K562 (cell line): ENCODE measurements around the gene RBM17. TPM values are rescaled to one million over a fixed set of nuclear protein-coding genes. Genes with fewer than 3 reads are reported as not detected.

ENCODE experiments used
- ATAC-seq: fragments of 200-7000 bp; cut with Tn5 transposase; 3 replicates; pipeline ENCODE4 v1.9.1; 2020; ENCODE audit warnings: moderate library complexity
- BruUV-seq: library from RNA; stranded (reverse); fragments of 400-500 nt; replicated peaks from 2 replicates; lab custom pipeline; 2021; lab: Mats Ljungman, UMichigan
- CTCF ChIA-PET: fragments of 300-600 bp; formaldehyde crosslinking; extraction: SDS; loops from one replicate; lab custom pipeline; 2021; ENCODE audit warnings: low intra/inter-chr PET ratio; lab: Yijun Ruan, JAX
- POLR2A ChIA-PET: fragments of 300-600, 350-650 bp; sonication (Branson Sonifier 250); formaldehyde crosslinking; extraction: SDS; loops from one replicate; lab custom pipeline; 2021; ENCODE audit warnings: antibody characterized with exemption, inconsistent platforms; lab: Yijun Ruan, JAX
- DNase-seq, 4 experiments: peaks; one replicate each; pipeline versions ENCODE4 v3.0.0 to v3.0.0-alpha.2; 2011 to 2018; ENCODE audit warnings: low spot score in 3 of 4, mixed read lengths in 3 of 4; ENCODE audit errors: extremely low read depth in 1 of 4
- FAIRE-seq: peaks from 2 replicates; lab custom pipeline; 2011; peaks lifted over from hg19 to GRCh38; lab: Jason Lieb, UNC
- H2AFZ ChIP-seq: 2 replicates; pipeline ENCODE4 v1.6.0; 2011; ENCODE audit warnings: low read depth, low read length, control low read depth, inconsistent platforms
- H3K27ac ChIP-seq: fragments of 200-600 bp; 3 replicates; pipeline ENCODE4 v1.8.0; 2011; ENCODE audit warnings: low read depth, mild to moderate bottlenecking, control low read depth, inconsistent platforms, low read length, moderate library complexity, mixed read lengths; ENCODE audit errors: extremely low read depth
- H3K27me3 ChIP-seq, 2 experiments: fragments of 300-600 bp in 1 of 2; 2 replicates in 1 of 2; 3 replicates in 1 of 2; pipeline versions ENCODE4 v1.6.0 to v1.8.0; 2011; ENCODE audit warnings: inconsistent platforms in 2 of 2, low read length in 2 of 2, mild to moderate bottlenecking in 1 of 2, mixed read lengths in 1 of 2, moderate library complexity in 1 of 2; ENCODE audit not compliant: control insufficient read depth in 2 of 2, insufficient read depth in 2 of 2
- H3K36me3 ChIP-seq: fragments of 300-600 bp; 3 replicates; pipeline ENCODE4 v1.8.0; 2011; ENCODE audit warnings: mild to moderate bottlenecking, low read length, inconsistent platforms; ENCODE audit not compliant: control insufficient read depth, insufficient read depth
- H3K4me1 ChIP-seq, 2 experiments: fragments of 200-600 bp in 1 of 2; replicated peaks in 1 of 2; 2 replicates in 1 of 2; 3 replicates in 1 of 2; pipeline versions ENCODE4 v1.5.1 to v1.8.0; 2011; ENCODE audit warnings: inconsistent platforms in 2 of 2, low read length in 2 of 2, mild to moderate bottlenecking in 1 of 2, mixed read lengths in 1 of 2, moderate library complexity in 1 of 2; ENCODE audit not compliant: control insufficient read depth in 2 of 2, insufficient read depth in 2 of 2
- H3K4me2 ChIP-seq: 2 replicates; pipeline ENCODE4 v1.6.1; 2011; ENCODE audit warnings: low read length, control low read depth, inconsistent platforms, mixed read lengths; ENCODE audit not compliant: insufficient read depth
- H3K4me3 ChIP-seq: fragments of 200-600 bp; sonication (generic), shearing (Covaris generic); 2 replicates; pipeline ENCODE4 v1.5.1; 2016; ENCODE audit warnings: control low read depth, inconsistent platforms
- H3K79me2 ChIP-seq: fragments of 200-600 bp; 3 replicates; pipeline ENCODE4 v1.8.0; 2011; ENCODE audit warnings: low read length, inconsistent platforms; ENCODE audit not compliant: control insufficient read depth, insufficient read depth
- H3K9ac ChIP-seq, 2 experiments: 2 replicates each; pipeline versions ENCODE4 v1.6.0 to v1.6.1; 2011; ENCODE audit warnings: low read depth in 2 of 2, low read length in 2 of 2, control low read depth in 1 of 2, inconsistent platforms in 1 of 2, mild to moderate bottlenecking in 1 of 2, mixed read lengths in 1 of 2; ENCODE audit not compliant: insufficient read depth in 1 of 2
- H3K9me1 ChIP-seq: one replicate; pipeline ENCODE4 v1.6.0; 2011; ENCODE audit warnings: inconsistent platforms, mild to moderate bottlenecking, low read length, moderate library complexity; ENCODE audit not compliant: control insufficient read depth, insufficient read depth
- H3K9me3 ChIP-seq: replicated peaks from 2 replicates; pipeline ENCODE4 v1.5.1; 2011; ENCODE audit warnings: low read depth, low read length, inconsistent platforms; ENCODE audit not compliant: control insufficient read depth, insufficient read depth
- H4K20me1 ChIP-seq: replicated peaks from 2 replicates; pipeline ENCODE4 v1.6.1; 2011; ENCODE audit warnings: low read length, inconsistent platforms, mixed read lengths; ENCODE audit not compliant: control insufficient read depth, insufficient read depth
- BHLHE40 ChIP-seq: IDR thresholded peaks from 2 replicates; pipeline ENCODE4 v1.6.1; 2011; ENCODE audit warnings: low read length, improper control_type of control experiment
- CBFA2T2 ChIP-seq: fragments of 450-650 bp; conservative IDR thresholded peaks from 2 replicates; pipeline ENCODE4 v1.6.1; 2017; ENCODE audit warnings: mild to moderate bottlenecking
- CBX8 ChIP-seq: fragments of 200-600 bp; sonication (generic); IDR thresholded peaks from 2 replicates; pipeline ENCODE4 v1.6.1; 2012; ENCODE audit warnings: borderline replicate concordance, mixed run types, low read depth, mild to moderate bottlenecking, moderate library complexity, mixed read lengths, low read length, control low read depth, inconsistent platforms; ENCODE audit not compliant: poor library complexity, severe bottlenecking; ENCODE audit errors: extremely low read depth
- HNRNPH1 ChIP-seq: fragments of 200-400 bp; formaldehyde crosslinking; optimal IDR thresholded peaks from 2 replicates; pipeline ENCODE3; 2017; ENCODE audit warnings: low read depth, mild to moderate bottlenecking, low read length, moderate library complexity
- MECOM ChIP-seq: fragments of 250-450 bp; sonication (Bioruptor Pico); IDR thresholded peaks from 2 replicates; pipeline ENCODE4 v1.8.0; 2022; ENCODE audit warnings: inconsistent platforms
- RBFOX2 ChIP-seq: fragments of 200-400 bp; formaldehyde crosslinking; IDR thresholded peaks from 2 replicates; pipeline ENCODE4 v1.6.1; 2017; ENCODE audit warnings: low read depth, mild to moderate bottlenecking, low read length, moderate library complexity
- RBM25 ChIP-seq: fragments of 200-400 bp; formaldehyde crosslinking; IDR thresholded peaks from 2 replicates; pipeline ENCODE4 v1.6.1; 2018; ENCODE audit warnings: low read length, low read depth, moderate library complexity; ENCODE audit not compliant: severe bottlenecking
- SMAD1 ChIP-seq: fragments of 150-350 bp; IDR thresholded peaks from 2 replicates; pipeline ENCODE4 v1.6.1; 2014; ENCODE audit warnings: low read length, low read depth; ENCODE audit not compliant: partially characterized antibody
- SMAD2 ChIP-seq: fragments of 150-350 bp; IDR thresholded peaks from 2 replicates; pipeline ENCODE4 v1.6.1; 2014; ENCODE audit warnings: low read depth, mild to moderate bottlenecking, low read length
- TEAD1 ChIP-seq, 2 experiments: fragments of 450-650 bp in 1 of 2; sonication (generic) in 1 of 2; formaldehyde crosslinking; IDR thresholded peaks; 2 replicates each; pipeline versions ENCODE4 v1.4.0 to v1.8.0; 2020 to 2022; ENCODE audit warnings: mild to moderate bottlenecking in 2 of 2, missing genetic modification reagents in 1 of 2
- ZNF217 ChIP-seq: sonication (generic); formaldehyde crosslinking; IDR thresholded peaks from 2 replicates; pipeline ENCODE4 v1.8.0; 2022; ENCODE audit warnings: mild to moderate bottlenecking, missing genetic modification reagents
- ZNF778 ChIP-seq: fragments of 450-650 bp; formaldehyde crosslinking; IDR thresholded peaks from 2 replicates; pipeline ENCODE4 v1.4.0; 2020; ENCODE audit warnings: mild to moderate bottlenecking, moderate library complexity
- ZNF785 ChIP-seq: fragments of 250-450 bp; sonication (Bioruptor Pico); IDR thresholded peaks from 2 replicates; pipeline ENCODE4 v1.4.0; 2020; ENCODE audit warnings: mild to moderate bottlenecking
- WGBS: fragments of 100-300 bp; shearing (Covaris generic); methylation state at CpG from one replicate; pipeline ENCODE4 v1.1.6; 2016; ENCODE audit warnings: low coverage, mixed read lengths; ENCODE audit not compliant: insufficient coverage; ENCODE audit errors: missing lambda C conversion rate; 5-methylcytosine and 5-hydroxymethylcytosine counted together
- in situ Hi-C: fragments of 300-500 bp; cut with MboI; formaldehyde crosslinking; loops from 4 replicates; pipeline ENCODE4 v1.15.0; 2018; ENCODE audit warnings: inconsistent platforms, mixed read lengths
- intact Hi-C: fragments of 100-400 bp; cut with micrococcal nuclease; formaldehyde crosslinking; loops from 2 replicates; pipeline ENCODE4 v1.14.2; 2022
- polyA plus RNA-seq, 8 experiments: library from polyadenylated mRNA; depleted of rRNA in 4 of 8; stranded (reverse) in 5 of 8; unstranded in 3 of 8; fragments of >200 nt; fragmentation: Nextera tagmentation in 2 of 8; fragmentation: Illumina TruSeq in 1 of 8; extraction: Ambion mirVana in 2 of 8; extraction: Trizol in 1 of 8; gene quantifications; 2 replicates each; pipeline versions ENCODE4 v1.2.1 to v1.2.3, GENCODE V29; 2011 to 2014; ENCODE audit warnings: inconsistent platforms in 1 of 8, missing spikeins in 1 of 8
- total RNA-seq, 7 experiments: library from RNA; depleted of rRNA in 6 of 7; stranded (reverse); fragments of >200 nt in 6 of 7; fragmentation: Illumina TruSeq in 2 of 7; extraction: Trizol in 2 of 7; gene quantifications; 2 replicates each; pipeline versions ENCODE4 v1.2.1 to v1.2.3, GENCODE V29; 2011 to 2021; ENCODE audit warnings: low replicate concordance in 1 of 7
- TF ChIP-seq, protein P1 (sequence below): fragments of 250-450 bp; sonication (Bioruptor Pico); IDR thresholded peaks from 2 replicates; pipeline ENCODE4 v1.8.0; 2021; ENCODE audit warnings: borderline replicate concordance, mild to moderate bottlenecking, moderate library complexity; ENCODE audit not compliant: poor library complexity, severe bottlenecking
- TF ChIP-seq, protein P2 (sequence below): fragments of 450-650 bp; IDR thresholded peaks from 2 replicates; pipeline ENCODE4 v1.6.1; 2016
- TF ChIP-seq, protein P3 (sequence below), 2 experiments: fragments of 450-650 bp in 1 of 2; sonication (generic) in 1 of 2; formaldehyde crosslinking in 1 of 2; IDR thresholded peaks in 1 of 2; conservative IDR thresholded peaks in 1 of 2; 2 replicates each; pipeline versions ENCODE4 v1.6.1 to v1.8.1; 2016 to 2023; ENCODE audit warnings: mild to moderate bottlenecking in 2 of 2, moderate library complexity in 2 of 2, inconsistent platforms in 1 of 2, missing genetic modification reagents in 1 of 2

The RBM17 gene
- total and polyA plus RNA-seq, 9 of the 15 experiments (the other 6 are each of a cell fraction or from before 2014, with no cell fraction given) = 23.6 to 217 (median 124) TPM

DNA sequence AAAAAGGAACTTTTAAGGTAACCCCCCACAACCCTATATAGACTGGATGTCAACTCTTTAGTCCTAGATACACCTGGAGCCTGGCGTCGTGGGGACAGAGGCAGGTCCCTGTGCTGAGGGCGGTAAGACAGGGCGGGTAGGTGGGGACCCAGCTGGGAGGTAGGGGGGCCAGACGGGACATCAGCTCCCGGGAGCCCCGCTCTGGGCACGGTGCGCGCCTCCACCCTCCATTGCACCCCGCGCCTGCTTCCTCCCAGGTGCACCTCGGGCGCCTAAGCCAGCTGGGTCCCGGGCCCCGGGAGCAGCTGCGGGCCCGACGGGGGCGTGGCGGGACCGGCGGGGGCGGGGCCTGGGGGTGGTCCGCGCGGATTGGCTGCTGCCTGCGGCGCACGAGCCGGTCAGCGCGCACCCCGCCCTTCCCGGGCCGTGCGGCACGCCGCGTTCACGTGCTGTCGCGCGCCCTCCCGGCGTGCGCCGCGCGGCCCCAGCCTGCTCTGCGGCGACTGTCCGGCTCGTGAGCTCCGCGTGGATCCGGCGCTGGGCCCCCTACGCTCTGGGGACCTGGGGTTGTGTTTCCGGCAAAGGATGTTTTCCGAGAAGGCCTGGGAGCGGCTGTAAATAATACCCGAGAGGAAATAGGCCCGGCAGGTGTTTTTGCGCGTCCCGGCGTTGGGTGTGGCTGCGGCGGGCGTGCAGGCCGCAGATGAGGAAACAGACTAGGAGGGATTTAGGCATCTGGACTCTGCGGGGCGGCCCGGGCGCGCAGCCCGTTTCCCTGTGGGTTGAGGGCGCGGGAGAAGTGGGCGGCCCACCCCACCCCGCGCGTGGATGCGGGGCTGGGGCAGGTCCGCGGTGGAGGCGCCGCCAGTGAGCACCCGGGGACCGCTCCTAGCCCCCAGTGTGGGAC lies 74.8 kb downstream of the RBM17 start:
- no peak for FAIRE-seq
- WGBS = 0% methylated on average over 43 of the region's 91 CpGs
- H3K79me2 ChIP-seq = peaks cover 64% of the 10 kb centered on the region
- 0 out of 4 replicates have a peak, but pooled peaks of 1 of the 2 experiments have one; percentile 26 for TF ChIP-seq TEAD1 (CRISPR knock-in tag; IDR thresholded peaks at IDR 0.05)
- TF ChIP-seq ZNF785 (CRISPR knock-in tag) = no peak
- TF ChIP-seq RBFOX2 = peak; percentile 93
- no peak for TF ChIP-seq ZNF217 (CRISPR knock-in tag)
- peak; percentile 53; the same call in 1 of the 2 replicates for TF ChIP-seq CBFA2T2
- TF ChIP-seq, protein P1, sequence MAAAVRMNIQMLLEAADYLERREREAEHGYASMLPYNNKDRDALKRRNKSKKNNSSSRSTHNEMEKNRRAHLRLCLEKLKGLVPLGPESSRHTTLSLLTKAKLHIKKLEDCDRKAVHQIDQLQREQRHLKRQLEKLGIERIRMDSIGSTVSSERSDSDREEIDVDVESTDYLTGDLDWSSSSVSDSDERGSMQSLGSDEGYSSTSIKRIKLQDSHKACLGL (CRISPR knock-in tag) = peak; percentile 76
- TF ChIP-seq MECOM (CRISPR knock-in tag) = peak; percentile 32; the same call in 1 of the 2 replicates
- TF ChIP-seq RBM25 = peak; percentile 41
- TF ChIP-seq SMAD1 = peak; percentile 80
- no peak for TF ChIP-seq SMAD2
- TF ChIP-seq CBX8 = no peak
- no peak for TF ChIP-seq ZNF778 (CRISPR knock-in tag)
- TF ChIP-seq, protein P2, sequence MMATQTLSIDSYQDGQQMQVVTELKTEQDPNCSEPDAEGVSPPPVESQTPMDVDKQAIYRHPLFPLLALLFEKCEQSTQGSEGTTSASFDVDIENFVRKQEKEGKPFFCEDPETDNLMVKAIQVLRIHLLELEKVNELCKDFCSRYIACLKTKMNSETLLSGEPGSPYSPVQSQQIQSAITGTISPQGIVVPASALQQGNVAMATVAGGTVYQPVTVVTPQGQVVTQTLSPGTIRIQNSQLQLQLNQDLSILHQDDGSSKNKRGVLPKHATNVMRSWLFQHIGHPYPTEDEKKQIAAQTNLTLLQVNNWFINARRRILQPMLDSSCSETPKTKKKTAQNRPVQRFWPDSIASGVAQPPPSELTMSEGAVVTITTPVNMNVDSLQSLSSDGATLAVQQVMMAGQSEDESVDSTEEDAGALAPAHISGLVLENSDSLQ = 0 out of 2 replicates have a peak, but pooled peaks have one; percentile 15
- TF ChIP-seq, protein P3, sequence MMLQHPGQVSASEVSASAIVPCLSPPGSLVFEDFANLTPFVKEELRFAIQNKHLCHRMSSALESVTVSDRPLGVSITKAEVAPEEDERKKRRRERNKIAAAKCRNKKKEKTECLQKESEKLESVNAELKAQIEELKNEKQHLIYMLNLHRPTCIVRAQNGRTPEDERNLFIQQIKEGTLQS (IDR thresholded peaks at IDR 0.05) = no peak
- TF ChIP-seq, protein P3 (CRISPR knock-in tag; conservative IDR thresholded peaks at IDR 0.05) = peak; percentile 60
- TF ChIP-seq BHLHE40 = peak; percentile 98
- no peak for TF ChIP-seq HNRNPH1

More for the DNA sequence above, 74.8 kb downstream of the RBM17 start:
- H3K4me3 ChIP-seq = peak overlapping the region; percentile 80
- H3K27ac ChIP-seq = peak overlapping the region; percentile 92
- ChIA-PET POLR2A (interaction anchor here (0.5 to 2.9 kb wide), 7 partner anchors 15 to 716 kb away, joined by 3 to 38 read pairs (median 3); partner anchors contain the start of gene PFKFB3), CTCF (no interaction called here)
- H3K9me3 ChIP-seq = no peaks in the 10 kb centered on the region
- H2AFZ ChIP-seq = peak overlapping the region; percentile 69
- peak; percentile 92 for ATAC-seq
- H3K36me3 ChIP-seq = peaks cover 35% of the 10 kb centered on the region
- no peaks in the 10 kb centered on the region for H3K27me3 ChIP-seq
- intact Hi-C loops = loop anchor here (5.0 kb wide), 1 partner anchor 76 kb away; the partner anchor contains the start of gene RBM17
- H3K4me2 ChIP-seq = peak overlapping the region; percentile 96
- H3K4me1 ChIP-seq = peaks cover 19 to 38% of the 10 kb centered on the region in 2 experiments
- H3K9ac ChIP-seq = peak overlapping the region; percentile 96 to 98
- peaks cover 19% of the 10 kb centered on the region for H4K20me1 ChIP-seq
- in situ Hi-C loops = no loop called here
- peak; percentile 93 to 97 (median 97) for DNase-seq
- peaks cover 17% of the 10 kb centered on the region for H3K9me1 ChIP-seq
- BruUV-seq = TSS peak; percentile 75
